Sigmoid colon (tissue), 7 donors: ENCODE data around the gene SYCP3. TPM values are rescaled to one million over a fixed set of nuclear protein-coding genes. Genes with fewer than 3 reads are reported as not detected.

Source experiments
- DNase-seq: peaks from one replicate; pipeline ENCODE4 v3.0.0-alpha.2; 2019
- H3K27ac ChIP-seq, 4 donors: fragments of 200-600 bp; sonication (generic); one replicate each; pipeline ENCODE4 v1.5.1; 2016 to 2019; ENCODE audit warnings: mild to moderate bottlenecking in 1 of 4
- H3K27me3 ChIP-seq, 3 donors: fragments of 200-600 bp; sonication (generic); one replicate each; pipeline ENCODE4 v1.5.1; 2019; ENCODE audit warnings: mild to moderate bottlenecking in 1 of 3
- H3K36me3 ChIP-seq, 4 donors: fragments of 200-600 bp; sonication (generic); one replicate each; pipeline ENCODE4 v1.5.1; 2016 to 2019
- H3K4me1 ChIP-seq, 4 donors: fragments of 200-600 bp; sonication (generic); one replicate each; pipeline ENCODE4 v1.5.1; 2017 to 2019
- H3K4me3 ChIP-seq, 4 donors: fragments of 200-600 bp; sonication (generic); one replicate each; pipeline ENCODE4 v1.5.1; 2017 to 2019; ENCODE audit warnings: mild to moderate bottlenecking in 2 of 4, moderate library complexity in 1 of 4
- H3K9me3 ChIP-seq, 4 donors: fragments of 200-600 bp in 3 of 4; sonication (generic) in 3 of 4; one replicate each; pipeline versions ENCODE4 v1.5.1 to v1.6.1; 2013 to 2019
- CTCF ChIP-seq, 4 experiments: fragments of 450-650 bp in 3 of 4; fragments of 200-600 bp in 1 of 4; IDR thresholded peaks; one replicate each; pipeline ENCODE4 v1.5.1; 2016 to 2019; ENCODE audit warnings: antibody characterized with exemption in 4 of 4, mild to moderate bottlenecking in 3 of 4, moderate library complexity in 2 of 4
- EP300 ChIP-seq, 4 donors: sonication (generic); formaldehyde crosslinking; IDR thresholded peaks; one replicate each; pipeline ENCODE4 v1.6.1; 2017; ENCODE audit warnings: antibody characterized with exemption in 4 of 4
- POLR2A ChIP-seq, 2 donors: fragments of 450-650 bp; IDR thresholded peaks; one replicate each; pipeline ENCODE4 v1.6.1; 2016; ENCODE audit warnings: antibody characterized with exemption in 2 of 2, mild to moderate bottlenecking in 2 of 2, moderate library complexity in 2 of 2
- POLR2AphosphoS5 ChIP-seq, 4 donors: sonication (generic); formaldehyde crosslinking; IDR thresholded peaks; one replicate each; pipeline ENCODE4 v1.6.1; 2017; ENCODE audit warnings: antibody characterized with exemption in 4 of 4
- WGBS, 2 donors: extraction: QIAGEN DNeasy Blood & Tissue Kit; methylation state at CpG; one replicate each; pipeline ENCODE4 v1.1.7; 2013; 5-methylcytosine and 5-hydroxymethylcytosine counted together
- intact Hi-C: fragments of 100-400 bp; cut with DNase I; formaldehyde crosslinking; loops from one replicate; pipeline ENCODE4 v1.15.1; 2023
- polyA plus RNA-seq, 3 donors: library from polyadenylated mRNA; stranded (reverse); fragments of 200-250 nt; gene quantifications; one replicate each; pipeline ENCODE4 v1.2.3, GENCODE V29; 2013
- total RNA-seq, 4 donors: library from RNA; depleted of rRNA; stranded (reverse); fragments of >200 nt; gene quantifications; one replicate each; pipeline ENCODE4 v1.1.0, GENCODE V29; 2016
- donor health status: healthy with polysubstance abuse.
- donor health status: Bipolar disorder and iron deficiency.
- donor health status: healthy.

The SYCP3 gene
- total and polyA plus RNA-seq, 7 donors = 0.14 to 0.36 (median 0.19) TPM; not detected in 4

- H3K4me3 ChIP-seq = no peak overlapping the region
- no peaks in the 10 kb centered on the region for H3K4me1 ChIP-seq
- no peak for TF ChIP-seq POLR2AphosphoS5 (IDR thresholded peaks at IDR 0.05)
- TF ChIP-seq EP300 (IDR thresholded peaks at IDR 0.05) = no peak
- intact Hi-C loops = no loop called here
- no peak overlapping the region for H3K27ac ChIP-seq
- no peaks in the 10 kb centered on the region for H3K27me3 ChIP-seq
- no peaks in the 10 kb centered on the region for H3K9me3 ChIP-seq
- 92 to 96% methylated on average over 4 of the region's 4 CpGs for WGBS, 2 donors
- DNase-seq = no peak
- H3K36me3 ChIP-seq = peaks cover 0 to 83% (median 20%) of the 10 kb centered on the region in 4 donors
These were observed 10.9 kb upstream of the SYCP3 start for GRCh38 chr12:101750152-101750551.

GRCh38 chr12:101749657-101750056, 10.4 kb upstream of the SYCP3 start:
- TF ChIP-seq POLR2A (IDR thresholded peaks at IDR 0.05) (no peak), EP300 (IDR thresholded peaks at IDR 0.05) (no peak), POLR2AphosphoS5 (IDR thresholded peaks at IDR 0.05) (no peak), CTCF (IDR thresholded peaks at IDR 0.05) (no peak)
- intact Hi-C loops = no loop called here
- no peak overlapping the region for H3K4me3 ChIP-seq
- H3K27ac ChIP-seq = no peak overlapping the region
- no peak for DNase-seq
- no peaks in the 10 kb centered on the region for H3K27me3 ChIP-seq
- WGBS, 2 donors = 79 to 88% methylated on average over 4 of the region's 4 CpGs
- peaks cover 0 to 87% (median 21%) of the 10 kb centered on the region in 4 donors for H3K36me3 ChIP-seq
- H3K4me1 ChIP-seq = no peaks in the 10 kb centered on the region
- H3K9me3 ChIP-seq = no peaks in the 10 kb centered on the region

- DNase-seq = no peak
- 95 to 100% methylated on average over 1 of the region's 1 CpG for WGBS, 2 donors
- H3K9me3 ChIP-seq = no peaks in the 10 kb centered on the region
These were observed 9.6 kb upstream of the SYCP3 start for GRCh38 chr12:101748907-101749306.

GRCh38 chr12:101747697-101748096, 8.4 kb upstream of the SYCP3 start:
- no peak overlapping the region for H3K27ac ChIP-seq
- DNase-seq = no peak
- 92 to 97% methylated on average over 1 of the region's 1 CpG for WGBS, 2 donors
- H3K4me1 ChIP-seq = no peaks in the 10 kb centered on the region
- no peaks in the 10 kb centered on the region for H3K27me3 ChIP-seq
- intact Hi-C loops = no loop called here
- TF ChIP-seq POLR2AphosphoS5 (IDR thresholded peaks at IDR 0.05) (no peak), CTCF (IDR thresholded peaks at IDR 0.05) (no peak), POLR2A (IDR thresholded peaks at IDR 0.05) (no peak), EP300 (IDR thresholded peaks at IDR 0.05) (no peak)
- H3K9me3 ChIP-seq = no peaks in the 10 kb centered on the region
- H3K36me3 ChIP-seq = peaks cover 4 to 84% (median 28%) of the 10 kb centered on the region in 4 donors
- H3K4me3 ChIP-seq = no peak overlapping the region

More at GRCh38 chr12:101748907-101749306, 9.6 kb upstream of the SYCP3 start:
- intact Hi-C loops = no loop called here
- TF ChIP-seq CTCF (IDR thresholded peaks at IDR 0.05) = no peak
- TF ChIP-seq EP300 (IDR thresholded peaks at IDR 0.05) = no peak
- TF ChIP-seq POLR2AphosphoS5 (IDR thresholded peaks at IDR 0.05) = no peak
- no peak for TF ChIP-seq POLR2A (IDR thresholded peaks at IDR 0.05)
- no peak overlapping the region for H3K27ac ChIP-seq
- peaks cover 4 to 88% (median 25%) of the 10 kb centered on the region in 4 donors for H3K36me3 ChIP-seq
- no peak overlapping the region for H3K4me3 ChIP-seq
- no peaks in the 10 kb centered on the region for H3K4me1 ChIP-seq
- no peaks in the 10 kb centered on the region for H3K27me3 ChIP-seq

GRCh38 chr12:101746661-101747060, 7.4 kb upstream of the SYCP3 start:
- Histone ChIP-seq H3K4me1 (no peaks in the 10 kb centered on the region), H3K27me3 (no peaks in the 10 kb centered on the region), H3K27ac (no peak overlapping the region), H3K9me3 (no peaks in the 10 kb centered on the region), H3K4me3 (no peak overlapping the region), H3K36me3 (peaks cover 4 to 81% (median 30%) of the 10 kb centered on the region in 4 donors)
- WGBS, 2 donors = 72 to 82% methylated on average over 1 of the region's 1 CpG
- intact Hi-C loops = no loop called here
- no peak for DNase-seq
- no peak for TF ChIP-seq POLR2A (IDR thresholded peaks at IDR 0.05)
- no peak for TF ChIP-seq EP300 (IDR thresholded peaks at IDR 0.05)
- no peak for TF ChIP-seq POLR2AphosphoS5 (IDR thresholded peaks at IDR 0.05)
- TF ChIP-seq CTCF (IDR thresholded peaks at IDR 0.05) = no peak
